WTC11 (cell line): Measurements from ENCODE around the gene USP4. TPM values are rescaled to one million over a fixed set of nuclear protein-coding genes. Genes with fewer than 3 reads are reported as not detected.

Source experiments
- ATAC-seq: fragments of 200-7000 bp; cut with Tn5 transposase; 2 replicates; pipeline ENCODE4 v1.10.0; 2021; ENCODE audit warnings: mild to moderate bottlenecking, moderate library complexity
- CTCF ChIA-PET: fragments of 300-600 bp; sonication (Branson Sonifier 250); formaldehyde crosslinking; loops from one replicate; lab custom pipeline; 2021; ENCODE audit warnings: antibody characterized with exemption; lab: Charles Lee
- POLR2A ChIA-PET: fragments of 350-600 bp; sonication (Branson Sonifier 250); formaldehyde crosslinking; loops from one replicate; lab custom pipeline; 2021; ENCODE audit warnings: antibody characterized with exemption; lab: Charles Lee
- DNase-seq: peaks from one replicate; pipeline ENCODE4 v3.0.0; 2021; ENCODE audit warnings: low spot score
- H3K27ac Mint-ChIP-seq: 2 replicates; pipeline ENCODE4 v1.8.0; 2021; ENCODE audit warnings: mixed read lengths
- H3K27me3 Mint-ChIP-seq: 2 replicates; pipeline ENCODE4 v1.8.0; 2021; ENCODE audit warnings: low read depth, mild to moderate bottlenecking, moderate library complexity, mixed read lengths
- H3K36me3 Mint-ChIP-seq: 2 replicates; pipeline ENCODE4 v1.8.0; 2021; ENCODE audit warnings: mixed read lengths
- H3K4me1 Mint-ChIP-seq: 2 replicates; pipeline ENCODE4 v1.8.0; 2022; ENCODE audit warnings: mixed read lengths
- H3K4me3 Mint-ChIP-seq: 2 replicates; pipeline ENCODE4 v1.8.0; 2021; ENCODE audit warnings: mild to moderate bottlenecking, moderate library complexity, mixed read lengths
- H3K9me3 Mint-ChIP-seq: 2 replicates; pipeline ENCODE4 v1.8.0; 2021; ENCODE audit warnings: mixed read lengths
- AR ChIP-seq: fragments of 250-450 bp; sonication (Bioruptor Pico); IDR thresholded peaks from 2 replicates; pipeline ENCODE4 v1.9.0; 2021; ENCODE audit warnings: mild to moderate bottlenecking
- ATF1 ChIP-seq: sonication (generic); formaldehyde crosslinking; IDR thresholded peaks from 2 replicates; pipeline ENCODE4 v1.8.1; 2023; ENCODE audit warnings: mild to moderate bottlenecking, moderate library complexity, missing genetic modification reagents
- CDX4 ChIP-seq: fragments of 250-450 bp; sonication (Bioruptor Pico); IDR thresholded peaks from 2 replicates; pipeline ENCODE4 v1.9.0; 2021; ENCODE audit warnings: moderate library complexity, mild to moderate bottlenecking, inconsistent platforms, borderline replicate concordance
- E2F5 ChIP-seq: sonication (generic); formaldehyde crosslinking; IDR thresholded peaks from 2 replicates; pipeline ENCODE4 v1.8.1; 2022; ENCODE audit warnings: mild to moderate bottlenecking, moderate library complexity, missing genetic modification reagents
- FOXP1 ChIP-seq: sonication (generic); formaldehyde crosslinking; IDR thresholded peaks from 2 replicates; pipeline ENCODE4 v1.8.0; 2022; ENCODE audit warnings: missing genetic modification reagents, mild to moderate bottlenecking, moderate library complexity, borderline replicate concordance
- GABPB1 ChIP-seq: sonication (generic); formaldehyde crosslinking; IDR thresholded peaks from 2 replicates; pipeline ENCODE4 v1.8.1; 2023; ENCODE audit warnings: mild to moderate bottlenecking, missing genetic modification reagents
- JAZF1 ChIP-seq: fragments of 250-450 bp; sonication (Bioruptor Pico); IDR thresholded peaks from 2 replicates; pipeline ENCODE4 v1.9.0; 2021; ENCODE audit warnings: moderate library complexity, mild to moderate bottlenecking, inconsistent platforms
- PREB ChIP-seq: sonication (generic); formaldehyde crosslinking; IDR thresholded peaks from 2 replicates; pipeline ENCODE4 v1.8.1; 2022; ENCODE audit warnings: mild to moderate bottlenecking, missing genetic modification reagents, moderate library complexity, borderline replicate concordance
- RORB ChIP-seq: fragments of 250-450 bp; sonication (Bioruptor Pico); IDR thresholded peaks from 2 replicates; pipeline ENCODE4 v1.9.0; 2021; ENCODE audit warnings: mild to moderate bottlenecking
- SP1 ChIP-seq: sonication (generic); formaldehyde crosslinking; conservative IDR thresholded peaks from 2 replicates; pipeline ENCODE4 v1.8.1; 2022; ENCODE audit warnings: missing genetic modification reagents
- STAT6 ChIP-seq: sonication (generic); formaldehyde crosslinking; conservative IDR thresholded peaks from 2 replicates; pipeline ENCODE4 v1.8.1; 2023; ENCODE audit warnings: mild to moderate bottlenecking, low read depth, missing genetic modification reagents, moderate library complexity
- TCF7 ChIP-seq: sonication (generic); formaldehyde crosslinking; IDR thresholded peaks from 2 replicates; pipeline ENCODE4 v1.8.0; 2022; ENCODE audit warnings: mild to moderate bottlenecking, low read depth, missing genetic modification reagents, moderate library complexity
- TEAD1 ChIP-seq: sonication (generic); formaldehyde crosslinking; IDR thresholded peaks from 2 replicates; pipeline ENCODE4 v1.8.0; 2022; ENCODE audit warnings: mild to moderate bottlenecking, missing genetic modification reagents
- ZBTB43 ChIP-seq: sonication (generic); formaldehyde crosslinking; IDR thresholded peaks from 2 replicates; pipeline ENCODE4 v1.8.1; 2023; ENCODE audit warnings: mild to moderate bottlenecking, missing genetic modification reagents
- ZMAT4 ChIP-seq: fragments of 250-450 bp; sonication (Bioruptor Pico); IDR thresholded peaks from 2 replicates; pipeline ENCODE4 v1.9.0; 2021; ENCODE audit warnings: mild to moderate bottlenecking
- ZNF138 ChIP-seq: sonication (generic); formaldehyde crosslinking; conservative IDR thresholded peaks from 2 replicates; pipeline ENCODE4 v1.8.1; 2022; ENCODE audit warnings: mild to moderate bottlenecking, moderate library complexity, missing genetic modification reagents
- ZNF232 ChIP-seq: sonication (generic); formaldehyde crosslinking; IDR thresholded peaks from 2 replicates; pipeline ENCODE4 v1.8.0; 2022; ENCODE audit warnings: mild to moderate bottlenecking, missing genetic modification reagents
- ZNF416 ChIP-seq: fragments of 250-450 bp; sonication (Bioruptor Pico); IDR thresholded peaks from 2 replicates; pipeline ENCODE4 v1.9.0; 2021; ENCODE audit warnings: mild to moderate bottlenecking, inconsistent platforms
- ZNF671 ChIP-seq: fragments of 250-450 bp; sonication (Bioruptor Pico); IDR thresholded peaks from 2 replicates; pipeline ENCODE4 v1.8.0; 2021; ENCODE audit warnings: mild to moderate bottlenecking
- total RNA-seq: library from RNA; stranded (reverse); gene quantifications from 3 replicates; pipeline ENCODE4 v1.2.3, GENCODE V29; 2021

Gene USP4
- total RNA-seq, 1 experiment from 2014 or later: 29.1 TPM

- no peak for TF ChIP-seq PREB
Observed at GRCh38 chr3:49377483-49377882, 37.6 kb upstream of the USP4 start (continued).

GRCh38 chr3:49371946-49372345 is 32.1 kb upstream of the USP4 start:
- no peak for DNase-seq
- CTCF ChIA-PET: interaction anchor here (0.6 kb wide), 1 partner anchor 63 kb away, joined by 3 read pairs; no protein-coding TSS in a partner anchor
- Mint-ChIP-seq H3K4me3 (no peak overlapping the region), H3K27me3 (no peaks in the 10 kb centered on the region), H3K9me3 (no peaks in the 10 kb centered on the region), H3K27ac (no peak overlapping the region), H3K36me3 (peaks cover 56% of the 10 kb centered on the region), H3K4me1 (no peaks in the 10 kb centered on the region; the same call in 1 of the 2 replicates)
- TF ChIP-seq ATF1 (no peak), RORB (CRISPR knock-in tag) (no peak), TEAD1 (CRISPR knock-in tag) (no peak), ZNF232 (CRISPR knock-in tag) (no peak), SP1 (no peak), ZNF416 (CRISPR knock-in tag) (no peak), FOXP1 (no peak), JAZF1 (no peak), ZBTB43 (no peak), ZNF138 (no peak), CDX4 (no peak), GABPB1 (CRISPR knock-in tag) (no peak), TCF7 (CRISPR knock-in tag) (no peak), ZMAT4 (CRISPR knock-in tag) (no peak), STAT6 (no peak), AR (CRISPR knock-in tag) (no peak), E2F5 (CRISPR knock-in tag) (no peak), ZNF671 (no peak)
- ATAC-seq: no peak
- POLR2A ChIA-PET: interaction anchor here (0.5 kb wide), 1 partner anchor 11 kb away, joined by 3 read pairs; no protein-coding TSS in a partner anchor
